Fibroblast of lung (primary cell): ENCODE results near the gene S1PR2.

ENCODE experiments used
- CTCF ChIP-seq, 2 donors: IDR thresholded peaks in 1 of 2; conservative IDR thresholded peaks in 1 of 2; 1 replicate in 1 of 2; 2 replicates in 1 of 2; pipeline ENCODE4 v1.5.1; 2011 to 2012; ENCODE audit warnings: low read length in 2 of 2, control low read depth in 1 of 2, inconsistent platforms in 1 of 2, low read depth in 1 of 2, mild to moderate bottlenecking in 1 of 2
- EZH2 ChIP-seq: IDR thresholded peaks from 2 replicates; pipeline ENCODE4 v1.5.1; 2012; ENCODE audit warnings: low read length, control low read depth, mild to moderate bottlenecking; ENCODE audit errors: missing control alignments

GRCh38 chr19:10270180-10270615 is 39.1 kb upstream of the S1PR2 start:
- TF ChIP-seq CTCF (conservative IDR thresholded peaks at IDR 0.05 in 1 of 2, IDR thresholded peaks at IDR 0.05 in 1 of 2; ENCODE audit: low read depth in 1 of 2, low read length in 2 of 2), result no peak
- TF ChIP-seq EZH2, result no peak
